ENCODE results near the gene DCST1.

GRCh38 chr1:155086128-155086741 is 52.6 kb downstream of the DCST1 start:
- TF ChIP-seq EZH2 (IDR thresholded peaks at IDR 0.05; ENCODE audit: insufficient read depth, poor library complexity, severe bottlenecking) (no peak), EZH2phosphoT487 (IDR thresholded peaks at IDR 0.05; ENCODE audit: insufficient read depth, low read depth) (no peak)

All from GM23248 (cell line).